AG04449 (cell line): Measurements from ENCODE around the gene MYLK2.

Experiments
- CTCF ChIA-PET: fragments of 350-600 bp; formaldehyde crosslinking; extraction: SDS; loops from one replicate; lab custom pipeline; 2021; ENCODE audit warnings: antibody characterized with exemption; lab: Yijun Ruan, JAX
- POLR2A ChIA-PET: fragments of 400-600, 350-600 bp; formaldehyde crosslinking; extraction: SDS; loops from one replicate; lab custom pipeline; 2020; ENCODE audit warnings: antibody characterized with exemption, inconsistent platforms; lab: Yijun Ruan, JAX
- DNase-seq: peaks from one replicate; pipeline ENCODE4 v3.0.0-alpha.2; 2010; ENCODE audit warnings: low read depth, low spot score
- H3K4me3 ChIP-seq: 2 replicates; pipeline ENCODE4 v1.5.1; 2011; ENCODE audit warnings: low read depth, mild to moderate bottlenecking, control low read depth, low read length
- TF ChIP-seq, protein P1 (sequence below): IDR thresholded peaks from one replicate; pipeline ENCODE4 v1.5.1; 2011; ENCODE audit warnings: mild to moderate bottlenecking, moderate library complexity, low read length, control low read depth, inconsistent platforms; ENCODE audit not compliant: insufficient read depth; ENCODE audit errors: missing control alignments

The MYLK2 gene

GRCh38 chr20:31872406-31872805 lies 53.2 kb downstream of the MYLK2 start:
- ChIA-PET POLR2A (no interaction called here), CTCF (interaction anchor here (0.7 to 3.3 kb wide), 8 partner anchors 9 to 220 kb away, joined by 3 to 18 read pairs (median 4); partner anchors contain the start of gene FOXS1)
- TF ChIP-seq, protein P1, sequence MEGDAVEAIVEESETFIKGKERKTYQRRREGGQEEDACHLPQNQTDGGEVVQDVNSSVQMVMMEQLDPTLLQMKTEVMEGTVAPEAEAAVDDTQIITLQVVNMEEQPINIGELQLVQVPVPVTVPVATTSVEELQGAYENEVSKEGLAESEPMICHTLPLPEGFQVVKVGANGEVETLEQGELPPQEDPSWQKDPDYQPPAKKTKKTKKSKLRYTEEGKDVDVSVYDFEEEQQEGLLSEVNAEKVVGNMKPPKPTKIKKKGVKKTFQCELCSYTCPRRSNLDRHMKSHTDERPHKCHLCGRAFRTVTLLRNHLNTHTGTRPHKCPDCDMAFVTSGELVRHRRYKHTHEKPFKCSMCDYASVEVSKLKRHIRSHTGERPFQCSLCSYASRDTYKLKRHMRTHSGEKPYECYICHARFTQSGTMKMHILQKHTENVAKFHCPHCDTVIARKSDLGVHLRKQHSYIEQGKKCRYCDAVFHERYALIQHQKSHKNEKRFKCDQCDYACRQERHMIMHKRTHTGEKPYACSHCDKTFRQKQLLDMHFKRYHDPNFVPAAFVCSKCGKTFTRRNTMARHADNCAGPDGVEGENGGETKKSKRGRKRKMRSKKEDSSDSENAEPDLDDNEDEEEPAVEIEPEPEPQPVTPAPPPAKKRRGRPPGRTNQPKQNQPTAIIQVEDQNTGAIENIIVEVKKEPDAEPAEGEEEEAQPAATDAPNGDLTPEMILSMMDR: no peak
- no peak overlapping the region for H3K4me3 ChIP-seq
- DNase-seq: no peak

- POLR2A ChIA-PET: no interaction called here
- no peak overlapping the region for H3K4me3 ChIP-seq
- CTCF ChIA-PET: interaction anchor here (0.7 kb wide), 1 partner anchor 253 kb away, joined by 3 read pairs; no protein-coding TSS in a partner anchor
- TF ChIP-seq, protein P1: no peak
- DNase-seq: no peak
These were observed 56.5 kb downstream of the MYLK2 start for GRCh38 chr20:31875671-31876070.

- H3K4me3 ChIP-seq: no peak overlapping the region
- POLR2A ChIA-PET: no interaction called here
- DNase-seq: no peak
- TF ChIP-seq, protein P1: no peak
- CTCF ChIA-PET: interaction anchor here (0.8 kb wide), 1 partner anchor 24 kb away, joined by 4 read pairs; no protein-coding TSS in a partner anchor
These were observed 58.5 kb downstream of the MYLK2 start for GRCh38 chr20:31877684-31878083.

DNA sequence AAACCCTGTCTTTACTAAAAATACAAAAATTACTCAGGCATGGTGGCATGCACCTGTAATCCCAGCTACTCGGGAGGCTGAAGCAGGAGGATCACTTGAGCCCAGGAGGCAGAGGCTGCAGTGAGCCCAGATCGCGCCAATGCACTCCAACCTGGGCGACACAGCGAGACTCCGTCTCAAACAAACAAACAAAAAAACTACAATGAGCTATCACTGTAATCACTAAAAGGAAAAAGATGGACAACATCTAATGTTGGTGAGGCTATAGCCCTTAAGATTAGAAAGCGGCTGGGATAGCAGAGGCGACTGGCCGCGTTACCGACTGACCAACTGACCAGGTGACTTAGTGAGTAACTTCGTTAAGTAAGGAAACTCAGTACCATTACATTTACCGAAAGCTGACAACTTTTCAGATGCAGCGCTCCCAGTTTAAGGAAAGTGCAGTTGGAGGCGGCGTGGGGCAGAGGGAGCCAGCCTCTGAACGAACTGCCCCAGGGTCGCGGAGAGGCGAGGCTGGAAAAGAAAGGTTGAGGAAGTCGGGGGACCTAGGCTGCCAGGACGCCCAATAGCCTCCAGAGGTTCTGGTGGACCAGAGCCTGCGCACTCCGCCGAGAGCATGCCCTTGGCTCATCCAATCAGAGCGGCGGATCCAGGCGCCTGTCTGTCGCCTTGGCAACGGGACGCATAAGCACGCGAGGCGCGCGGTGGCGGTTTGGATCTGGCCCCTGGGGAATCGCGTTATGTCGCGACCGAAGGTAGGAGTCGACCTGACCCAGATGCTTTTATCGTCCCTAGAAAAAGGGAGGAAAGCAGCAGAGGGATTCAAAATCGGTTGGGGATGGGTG lies 60.2 kb downstream of the MYLK2 start:
- TF ChIP-seq, protein P1: no peak
- DNase-seq: peak; percentile 37
- CTCF ChIA-PET: interaction anchor here (0.7 to 3.2 kb wide), 8 partner anchors 14 to 152 kb away, joined by 3 to 13 read pairs (median 3); partner anchors contain the start of gene PDRG1
- peak overlapping the region; percentile 74 for H3K4me3 ChIP-seq
- POLR2A ChIA-PET: interaction anchor here (1.7 kb wide), 1 partner anchor 73 kb away, joined by 4 read pairs; the partner anchor contains the start of gene PDRG1

DNA sequence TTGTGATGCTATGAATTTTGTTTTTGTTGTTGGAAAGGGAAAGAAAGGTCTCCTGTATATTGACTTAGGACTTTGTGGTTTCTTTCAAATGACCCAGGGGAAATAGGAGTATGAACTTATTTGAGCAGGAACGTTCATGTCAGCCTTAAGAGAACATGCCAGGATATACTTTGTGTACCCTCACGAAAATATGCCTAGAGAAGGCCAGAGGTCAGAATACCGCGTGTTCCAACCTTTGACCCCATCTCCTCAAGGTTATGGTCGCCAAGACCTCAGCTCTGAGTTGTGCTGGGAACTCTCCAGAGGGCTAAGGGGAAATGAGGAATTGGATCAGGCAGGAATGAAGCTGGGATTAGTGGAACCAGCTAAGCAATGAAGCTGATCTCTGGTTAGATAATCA lies 62.8 kb downstream of the MYLK2 start:
- POLR2A ChIA-PET: no interaction called here
- TF ChIP-seq, protein P1: no peak
- H3K4me3 ChIP-seq: no peak overlapping the region
- no peak for DNase-seq
- CTCF ChIA-PET: interaction anchor here (1.0 to 3.2 kb wide), 3 partner anchors 29 to 70 kb away, joined by 3 to 13 read pairs (median 3); partner anchors contain the start of gene PDRG1

DNA sequence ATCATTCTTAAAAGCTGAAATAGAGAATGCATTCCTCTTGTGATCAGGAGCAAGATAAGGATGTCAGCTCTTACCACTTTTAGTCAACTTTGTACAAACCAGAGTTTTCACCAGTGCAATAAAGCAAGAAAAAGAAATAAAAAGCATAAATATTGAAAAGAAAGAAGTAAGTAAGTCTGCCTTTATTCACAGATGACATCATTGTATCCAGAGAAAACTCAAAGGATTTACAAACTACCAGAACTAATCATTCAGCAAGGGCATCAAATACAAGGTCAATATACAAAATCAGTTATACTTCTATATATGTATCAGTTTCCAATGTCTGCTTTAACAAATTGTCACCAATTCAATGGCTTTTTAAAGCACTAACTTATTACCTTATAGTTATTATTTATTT lies 64.7 kb downstream of the MYLK2 start:
- no peak overlapping the region for H3K4me3 ChIP-seq
- CTCF ChIA-PET: interaction anchor here (1.4 kb wide), 1 partner anchor 30 kb away, joined by 3 read pairs; no protein-coding TSS in a partner anchor
- POLR2A ChIA-PET: no interaction called here
- DNase-seq: no peak
- TF ChIP-seq, protein P1: no peak
